DND-41 (cell line): ENCODE results near the gene ZBTB8A.

Experiments used
- ATAC-seq: fragments of 200-7000 bp; cut with Tn5 transposase; 3 replicates; pipeline ENCODE4 v1.9.1; 2021; ENCODE audit warnings: low read depth; ENCODE audit not compliant: insufficient read depth
- DNase-seq: peaks from one replicate; pipeline ENCODE4 v3.0.0-alpha.2; 2020
- H2AFZ ChIP-seq: 2 replicates; pipeline ENCODE4 v1.6.0; 2012; ENCODE audit warnings: low read depth, low read length
- H3K27ac ChIP-seq: 2 replicates; pipeline ENCODE4 v1.5.1; 2012; ENCODE audit warnings: low read length, inconsistent platforms
- H3K27me3 ChIP-seq: fragments of 200-600 bp; sonication (generic); 2 replicates; pipeline ENCODE4 v1.6.0; 2012; ENCODE audit warnings: low read length, mild to moderate bottlenecking, inconsistent platforms; ENCODE audit not compliant: insufficient read depth, poor library complexity
- H3K36me3 ChIP-seq: 2 replicates; pipeline ENCODE4 v1.5.1; 2012; ENCODE audit warnings: low read length, inconsistent platforms; ENCODE audit not compliant: insufficient read depth
- H3K4me1 ChIP-seq: 2 replicates; pipeline ENCODE4 v1.5.1; 2012; ENCODE audit warnings: mild to moderate bottlenecking, low read length; ENCODE audit not compliant: insufficient read depth
- H3K4me2 ChIP-seq: 2 replicates; pipeline ENCODE4 v1.6.0; 2012; ENCODE audit warnings: mild to moderate bottlenecking, moderate library complexity, low read length, inconsistent platforms; ENCODE audit not compliant: insufficient read depth
- H3K4me3 ChIP-seq, 2 experiments: fragments of 200-600 bp in 1 of 2; shearing (Covaris generic) in 1 of 2; 2 replicates each; pipeline ENCODE4 v1.5.1; 2012 to 2016; ENCODE audit warnings: inconsistent platforms in 2 of 2, low read length in 2 of 2, mild to moderate bottlenecking in 2 of 2, low read depth in 1 of 2, moderate library complexity in 1 of 2
- H3K79me2 ChIP-seq: 2 replicates; pipeline ENCODE4 v1.6.0; 2012; ENCODE audit warnings: low read length, inconsistent platforms; ENCODE audit not compliant: insufficient read depth
- H3K9ac ChIP-seq: 2 replicates; pipeline ENCODE4 v1.6.0; 2012; ENCODE audit warnings: low read depth, mild to moderate bottlenecking, inconsistent platforms, low read length, moderate library complexity
- H3K9me3 ChIP-seq: 2 replicates; pipeline ENCODE4 v1.5.1; 2012; ENCODE audit warnings: low read length, moderate library complexity, mild to moderate bottlenecking, inconsistent platforms; ENCODE audit not compliant: insufficient read depth, severe bottlenecking
- H4K20me1 ChIP-seq: 2 replicates; pipeline ENCODE4 v1.6.0; 2012; ENCODE audit warnings: low read length; ENCODE audit not compliant: insufficient read depth
- CTCF ChIP-seq: IDR thresholded peaks from 2 replicates; pipeline ENCODE4 v1.5.1; 2012; ENCODE audit warnings: borderline replicate concordance, low read length, moderate library complexity, mild to moderate bottlenecking; ENCODE audit not compliant: poor library complexity, severe bottlenecking; ENCODE audit errors: extremely low read depth
- EZH2 ChIP-seq: IDR thresholded peaks from 3 replicates; pipeline ENCODE4 v1.6.1; 2012; ENCODE audit warnings: borderline replicate concordance, low read depth, mild to moderate bottlenecking, moderate library complexity, low read length, inconsistent platforms; ENCODE audit not compliant: severe bottlenecking

ZBTB8A gene

GRCh38 chr1:32652244-32652962, 113.2 kb downstream of the ZBTB8A start:
- Histone ChIP-seq H3K9ac (peak overlapping the region; percentile 93), H2AFZ (no peak overlapping the region), H3K27me3 (no peaks in the 10 kb centered on the region), H3K4me2 (peak overlapping the region; percentile 80), H3K36me3 (peaks cover 59% of the 10 kb centered on the region), H3K4me1 (peaks cover 69% of the 10 kb centered on the region), H3K9me3 (no peaks in the 10 kb centered on the region), H3K27ac (peak overlapping the region; percentile 98), H3K4me3 (peak overlapping the region; percentile 70 to 85; a peak in 3 of 4 replicates), H3K79me2 (peaks cover 93% of the 10 kb centered on the region), H4K20me1 (peaks cover 36% of the 10 kb centered on the region)
- TF ChIP-seq EZH2 (no peak), CTCF (no peak)
- no peak for DNase-seq
- ATAC-seq, result no peak
